Peyer's patch (tissue), 4 donors: ENCODE measurements around the gene ASTN1. TPM values are rescaled to one million over a fixed set of nuclear protein-coding genes. Genes with fewer than 3 reads are reported as not detected.

Experiments
- DNase-seq, 3 donors: peaks; one replicate each; pipeline ENCODE4 v3.0.0-alpha.2; 2017 to 2019
- H3K27ac ChIP-seq, 4 donors: fragments of 200-600 bp; sonication (generic); one replicate each; pipeline ENCODE4 v1.5.1; 2016 to 2019
- H3K27me3 ChIP-seq, 2 donors: fragments of 200-600 bp; sonication (generic); one replicate each; pipeline ENCODE4 v1.5.1; 2019
- H3K36me3 ChIP-seq, 3 donors: fragments of 200-600 bp; sonication (generic); one replicate each; pipeline ENCODE4 v1.5.1; 2016 to 2019
- H3K4me1 ChIP-seq, 4 donors: fragments of 200-600 bp; sonication (generic); one replicate each; pipeline ENCODE4 v1.5.1; 2016 to 2019
- H3K4me3 ChIP-seq, 4 donors: fragments of 200-600 bp; sonication (generic); 1 replicate in 3 of 4; 2 replicates in 1 of 4; pipeline ENCODE4 v1.5.1; 2016 to 2019; ENCODE audit warnings: mild to moderate bottlenecking in 1 of 4
- H3K9me3 ChIP-seq, 4 donors: fragments of 200-600 bp; sonication (generic); one replicate each; pipeline ENCODE4 v1.5.1; 2016 to 2019; ENCODE audit warnings: mild to moderate bottlenecking in 1 of 4
- POLR2A ChIP-seq, 2 donors: fragments of 450-650 bp; IDR thresholded peaks; one replicate each; pipeline ENCODE4 v1.5.1; 2017; ENCODE audit warnings: antibody characterized with exemption in 2 of 2, mild to moderate bottlenecking in 2 of 2, moderate library complexity in 2 of 2
- total RNA-seq, 4 donors: library from RNA; depleted of rRNA; stranded (reverse); fragments of >200 nt; gene quantifications; one replicate each; pipeline ENCODE4 v1.1.0, GENCODE V29; 2016
- TF ChIP-seq, protein P1 (sequence below), 6 experiments: fragments of 450-650 bp in 4 of 6; fragments of 200-600 bp in 2 of 6; sonication (generic) in 1 of 6; IDR thresholded peaks; one replicate each; pipeline ENCODE4 v1.5.1; 2017 to 2019; ENCODE audit warnings: antibody characterized with exemption in 6 of 6, mild to moderate bottlenecking in 3 of 6, moderate library complexity in 1 of 6

ASTN1 gene
- total RNA-seq, 4 donors from 2014 or later: 0.28 TPM; not detected in 3

DNA sequence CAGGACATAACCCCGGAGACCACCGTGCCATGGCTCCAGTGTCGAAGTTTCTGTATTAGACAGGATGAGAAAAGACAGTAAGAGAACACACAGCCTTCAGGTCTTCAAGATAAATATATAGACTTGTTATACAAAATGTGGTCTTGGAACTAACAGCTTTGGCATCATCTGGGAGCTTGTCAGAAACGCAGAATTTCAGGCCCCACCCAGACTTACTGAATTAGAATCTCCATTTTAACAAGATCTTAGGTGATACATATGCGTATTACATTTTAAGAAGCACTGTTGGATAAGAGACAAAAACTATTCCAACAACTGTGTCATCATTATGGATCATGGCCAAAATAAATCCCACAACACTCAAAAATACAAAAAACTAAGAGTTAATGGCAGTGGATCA, 239.3 kb downstream of the ASTN1 start:
- Histone ChIP-seq H3K27me3 (no peaks in the 10 kb centered on the region), H3K4me1 (no peaks in the 10 kb centered on the region), H3K4me3 (no peak overlapping the region), H3K9me3 (no peaks in the 10 kb centered on the region), H3K27ac (no peak overlapping the region), H3K36me3 (no peaks in the 10 kb centered on the region)
- no peak for DNase-seq
- TF ChIP-seq POLR2A (IDR thresholded peaks at IDR 0.05): no peak
- TF ChIP-seq, protein P1, sequence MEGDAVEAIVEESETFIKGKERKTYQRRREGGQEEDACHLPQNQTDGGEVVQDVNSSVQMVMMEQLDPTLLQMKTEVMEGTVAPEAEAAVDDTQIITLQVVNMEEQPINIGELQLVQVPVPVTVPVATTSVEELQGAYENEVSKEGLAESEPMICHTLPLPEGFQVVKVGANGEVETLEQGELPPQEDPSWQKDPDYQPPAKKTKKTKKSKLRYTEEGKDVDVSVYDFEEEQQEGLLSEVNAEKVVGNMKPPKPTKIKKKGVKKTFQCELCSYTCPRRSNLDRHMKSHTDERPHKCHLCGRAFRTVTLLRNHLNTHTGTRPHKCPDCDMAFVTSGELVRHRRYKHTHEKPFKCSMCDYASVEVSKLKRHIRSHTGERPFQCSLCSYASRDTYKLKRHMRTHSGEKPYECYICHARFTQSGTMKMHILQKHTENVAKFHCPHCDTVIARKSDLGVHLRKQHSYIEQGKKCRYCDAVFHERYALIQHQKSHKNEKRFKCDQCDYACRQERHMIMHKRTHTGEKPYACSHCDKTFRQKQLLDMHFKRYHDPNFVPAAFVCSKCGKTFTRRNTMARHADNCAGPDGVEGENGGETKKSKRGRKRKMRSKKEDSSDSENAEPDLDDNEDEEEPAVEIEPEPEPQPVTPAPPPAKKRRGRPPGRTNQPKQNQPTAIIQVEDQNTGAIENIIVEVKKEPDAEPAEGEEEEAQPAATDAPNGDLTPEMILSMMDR (IDR thresholded peaks at IDR 0.05): no peak

DNA sequence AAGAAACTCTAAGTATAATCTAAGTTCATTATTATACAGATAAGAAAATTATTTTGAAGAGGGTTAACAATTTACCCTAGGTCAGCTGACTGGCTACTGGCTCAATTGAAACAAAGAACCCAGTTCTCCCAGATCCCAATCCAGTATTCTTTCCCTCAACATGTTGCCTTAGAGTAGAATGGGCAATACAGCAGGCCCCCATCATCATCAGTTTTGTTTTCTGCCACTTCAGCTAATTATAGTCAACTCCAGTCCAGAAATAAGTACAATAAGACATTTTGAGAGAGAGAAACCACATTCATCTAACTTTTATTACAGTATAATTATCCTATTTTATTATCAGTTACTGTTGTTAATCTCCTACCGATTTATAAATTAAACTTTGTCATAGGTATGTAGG, 241.2 kb downstream of the ASTN1 start:
- Histone ChIP-seq H3K27me3 (no peaks in the 10 kb centered on the region), H3K4me3 (no peak overlapping the region), H3K27ac (no peak overlapping the region), H3K9me3 (no peaks in the 10 kb centered on the region), H3K36me3 (no peaks in the 10 kb centered on the region), H3K4me1 (no peaks in the 10 kb centered on the region)
- TF ChIP-seq, protein P1 (IDR thresholded peaks at IDR 0.05): no peak
- TF ChIP-seq POLR2A (IDR thresholded peaks at IDR 0.05): no peak
- DNase-seq: no peak

DNA sequence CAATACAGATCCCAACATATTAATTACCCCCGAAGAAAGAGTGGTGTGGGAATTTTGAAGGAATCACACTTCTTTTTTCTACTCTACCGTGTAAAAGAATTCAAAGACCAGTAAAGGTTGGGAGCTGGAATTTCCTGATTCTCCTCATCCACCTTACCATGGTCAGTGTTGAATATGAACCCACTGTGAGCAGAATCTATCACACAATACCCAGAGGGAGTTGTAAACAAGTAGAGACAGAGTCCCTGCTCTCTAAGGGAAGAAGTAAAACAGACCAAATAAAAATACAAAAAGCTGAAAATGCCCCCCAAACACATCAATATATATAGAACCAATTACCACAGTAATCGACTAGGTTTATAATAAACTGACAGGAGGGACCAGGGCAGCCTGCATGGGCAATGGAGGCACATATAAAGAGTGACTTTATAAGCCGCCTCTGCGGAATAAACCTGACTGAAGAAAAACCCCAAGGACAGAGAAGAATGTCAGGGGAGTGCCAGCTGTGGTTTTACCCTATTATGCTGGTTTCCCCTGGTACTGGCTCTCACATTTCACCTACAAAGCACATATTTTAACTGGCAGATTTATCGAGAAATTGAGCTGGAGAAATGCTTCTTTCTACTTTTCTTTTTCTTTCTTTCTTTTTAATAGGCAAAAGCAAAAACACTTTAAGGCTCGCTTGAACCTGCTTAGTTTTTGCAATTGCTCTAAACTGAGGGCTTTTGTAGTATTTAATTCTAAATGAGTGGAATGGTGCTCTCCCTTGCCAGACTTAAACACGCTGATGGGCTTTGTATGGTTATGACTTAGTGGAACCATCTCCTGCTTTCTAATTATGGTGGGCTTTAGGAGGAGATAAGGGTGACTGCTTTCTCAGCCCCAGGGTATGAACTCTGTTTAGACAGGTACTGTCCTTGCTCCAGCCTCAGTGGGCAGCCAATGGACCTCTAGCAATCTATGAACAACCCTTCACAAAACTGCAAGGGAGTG, 244.8 kb downstream of the ASTN1 start:
- no peaks in the 10 kb centered on the region for H3K9me3 ChIP-seq
- H3K27ac ChIP-seq: no peak overlapping the region
- no peak for DNase-seq
- TF ChIP-seq POLR2A (IDR thresholded peaks at IDR 0.05): no peak
- TF ChIP-seq, protein P1 (IDR thresholded peaks at IDR 0.05): no peak
- H3K4me3 ChIP-seq: no peak overlapping the region
- no peaks in the 10 kb centered on the region for H3K27me3 ChIP-seq
- H3K4me1 ChIP-seq: no peaks in the 10 kb centered on the region
- no peaks in the 10 kb centered on the region for H3K36me3 ChIP-seq

DNA sequence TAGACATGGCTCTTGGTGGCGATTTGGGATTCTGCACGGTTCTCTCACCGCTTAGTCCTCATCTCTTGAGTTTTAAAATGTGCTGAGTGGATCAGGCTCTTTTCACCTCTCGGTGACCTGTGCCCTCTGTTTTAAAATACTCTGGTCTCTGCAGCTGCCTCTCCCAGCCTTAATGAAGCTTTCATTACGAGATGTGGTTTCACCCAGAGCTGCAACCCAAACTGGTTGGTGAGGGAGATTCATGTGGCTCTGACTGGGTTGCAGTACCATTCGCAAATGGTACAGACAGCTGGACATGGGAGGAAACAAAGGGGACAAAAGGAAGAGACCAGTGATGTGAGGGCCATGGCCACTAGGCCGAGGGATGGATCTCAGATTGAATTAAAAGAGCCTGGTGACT, 258.9 kb downstream of the ASTN1 start:
- no peak for DNase-seq
- Histone ChIP-seq H3K27me3 (no peaks in the 10 kb centered on the region), H3K36me3 (no peaks in the 10 kb centered on the region), H3K4me1 (no peaks in the 10 kb centered on the region), H3K27ac (no peak overlapping the region), H3K4me3 (no peak overlapping the region), H3K9me3 (no peaks in the 10 kb centered on the region)
- TF ChIP-seq, protein P1 (IDR thresholded peaks at IDR 0.05): no peak
- TF ChIP-seq POLR2A (IDR thresholded peaks at IDR 0.05): no peak

- Histone ChIP-seq H3K4me1 (no peaks in the 10 kb centered on the region), H3K27ac (no peak overlapping the region), H3K9me3 (no peaks in the 10 kb centered on the region), H3K36me3 (no peaks in the 10 kb centered on the region), H3K4me3 (no peak overlapping the region), H3K27me3 (no peaks in the 10 kb centered on the region)
- no peak for DNase-seq
- TF ChIP-seq, protein P1 (IDR thresholded peaks at IDR 0.05): no peak
- no peak for TF ChIP-seq POLR2A (IDR thresholded peaks at IDR 0.05)
Measured at GRCh38 chr1:176904057-176904751, 260.3 kb downstream of the ASTN1 start.
